Adipose tissue (tissue), 3 donors: ENCODE data around the gene ZNF18. TPM values are rescaled to one million over a fixed set of nuclear protein-coding genes. Genes with fewer than 3 reads are reported as not detected.
"Not testable (repeated sequence)": the region's sequence is repeated elsewhere in the genome, so short reads cannot be mapped to it uniquely, and the experiment has no call there.

Experiments used
- H3K27ac ChIP-seq: one replicate; pipeline ENCODE4 v1.5.1; 2013; ENCODE audit warnings: low read depth, low read length
- WGBS, 3 donors: extraction: QIAGEN DNeasy Blood & Tissue Kit; methylation state at CpG; one replicate each; pipeline ENCODE4 v1.1.7; 2013; 5-methylcytosine and 5-hydroxymethylcytosine counted together
- polyA plus RNA-seq, 3 donors: library from polyadenylated mRNA; stranded (reverse); fragments of 200-250 nt; gene quantifications; one replicate each; pipeline ENCODE4 v1.2.3, GENCODE V29; 2013
- donor health status: healthy with polysubstance abuse.
- donor health status: Bipolar disorder and iron deficiency.
- donor health status: healthy.

The ZNF18 gene
- polyA plus RNA-seq, 3 donors = 2.7 to 3.6 (median 3.5) TPM

DNA sequence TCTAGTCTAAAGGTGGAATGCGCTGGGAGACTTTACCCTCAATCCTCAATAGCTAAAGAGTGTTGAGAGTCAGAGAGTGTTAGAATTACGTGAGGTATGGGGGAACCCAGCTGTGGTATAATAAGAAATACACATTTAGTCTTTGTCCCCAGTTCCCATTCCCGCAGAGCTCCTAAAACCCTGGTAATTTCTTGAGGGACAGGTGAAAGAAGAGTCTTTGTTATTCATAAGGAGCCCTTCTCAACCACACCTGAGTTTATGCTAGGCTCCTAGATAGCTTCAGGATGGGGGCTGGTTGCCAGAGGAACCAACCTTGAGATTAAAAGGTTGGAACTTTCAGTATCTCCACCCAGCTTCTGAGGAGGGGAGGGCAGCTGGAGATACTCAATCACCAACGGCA lies 5.8 kb downstream of the ZNF18 start:
- H3K27ac ChIP-seq = no peak overlapping the region
- 64 to 71% (median 70%) methylated on average over 4 of the region's 4 CpGs for WGBS, 3 donors

- WGBS, 3 donors = 80 to 86% (median 84%) methylated on average over 7 of the region's 7 CpGs
- H3K27ac ChIP-seq = no peak overlapping the region
These were observed 6.8 kb downstream of the ZNF18 start for GRCh38 chr17:11990363-11990983.

GRCh38 chr17:11986942-11987329 lies 10.3 kb downstream of the ZNF18 start:
- no peak overlapping the region for H3K27ac ChIP-seq
- 33 to 64% (median 57%) methylated on average over 5 of the region's 5 CpGs for WGBS, 3 donors

- no peak overlapping the region for H3K27ac ChIP-seq
- 87 to 93% (median 89%) methylated on average over 4 of the region's 4 CpGs for WGBS, 3 donors
These were observed 10.9 kb downstream of the ZNF18 start for GRCh38 chr17:11986179-11986941.

- WGBS, 3 donors = 94% methylated on average over 4 of the region's 4 CpGs
- H3K27ac ChIP-seq = no peak overlapping the region
These were observed 15.4 kb downstream of the ZNF18 start for GRCh38 chr17:11981862-11982261.

- H3K27ac ChIP-seq = no peak overlapping the region
- WGBS, 3 donors = 67 to 95% (median 69%) methylated on average over 2 of the region's 2 CpGs
These were observed 16.5 kb downstream of the ZNF18 start for GRCh38 chr17:11980813-11981212.

GRCh38 chr17:11979795-11980194 lies 17.5 kb downstream of the ZNF18 start:
- WGBS, 3 donors = 90 to 94% (median 92%) methylated on average over 3 of the region's 3 CpGs
- H3K27ac ChIP-seq = no peak overlapping the region

- WGBS, 3 donors = 94 to 97% (median 94%) methylated on average over 18 to 19 of the region's 19 CpGs
- H3K27ac ChIP-seq = not testable (repeated sequence)
These were observed 24.5 kb downstream of the ZNF18 start for GRCh38 chr17:11972741-11973140.

DNA sequence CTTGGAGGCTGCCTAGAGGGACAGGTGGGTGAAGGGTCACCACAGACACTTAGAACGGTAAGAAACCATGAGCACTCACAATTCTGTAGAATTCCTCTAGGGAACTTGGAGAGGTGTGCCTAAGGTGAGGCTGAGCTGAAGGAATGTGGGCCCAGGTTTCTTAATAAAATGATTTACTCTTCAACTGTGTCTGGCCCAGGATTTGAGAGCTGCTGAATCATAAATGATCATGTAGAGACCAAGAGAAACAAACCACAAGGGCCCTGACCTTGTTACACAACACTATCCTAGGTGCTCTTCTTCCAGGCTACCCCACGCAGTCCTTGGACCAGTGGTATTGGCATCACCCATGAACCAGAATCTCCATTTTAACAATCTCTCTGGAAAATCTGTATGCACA lies 27.7 kb downstream of the ZNF18 start:
- H3K27ac ChIP-seq = no peak overlapping the region
- WGBS, 3 donors = 92 to 98% (median 97%) methylated on average over 2 of the region's 2 CpGs

GRCh38 chr17:11954936-11955335 lies 42.3 kb downstream of the ZNF18 start:
- H3K27ac ChIP-seq = no peak overlapping the region

DNA sequence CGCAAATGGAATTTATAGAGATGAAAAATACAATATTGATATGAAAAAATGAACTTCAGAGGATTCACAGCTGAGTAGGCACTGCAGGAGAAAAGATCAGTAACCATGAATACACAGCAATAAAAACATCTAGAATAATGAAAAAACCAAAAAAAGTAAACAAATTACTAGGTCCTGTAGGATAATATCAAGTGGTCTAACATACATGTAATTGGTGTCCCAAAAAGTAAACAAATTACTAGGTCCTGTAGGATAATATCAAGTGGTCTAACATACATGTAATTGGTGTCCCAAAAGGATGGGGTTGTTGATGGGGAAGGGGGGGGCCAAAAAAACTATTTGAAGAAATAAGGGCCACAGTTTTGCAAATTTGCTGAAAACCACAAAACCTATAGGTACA lies 43.4 kb downstream of the ZNF18 start:
- H3K27ac ChIP-seq = no peak overlapping the region
- WGBS, 3 donors = 96 to 100% (median 100%) methylated on average over 1 of the region's 1 CpG

- no peak overlapping the region for H3K27ac ChIP-seq
- WGBS, 3 donors = 98 to 100% (median 98%) methylated on average over 3 of the region's 3 CpGs
These were observed 44.7 kb downstream of the ZNF18 start for GRCh38 chr17:11952610-11953009.

DNA sequence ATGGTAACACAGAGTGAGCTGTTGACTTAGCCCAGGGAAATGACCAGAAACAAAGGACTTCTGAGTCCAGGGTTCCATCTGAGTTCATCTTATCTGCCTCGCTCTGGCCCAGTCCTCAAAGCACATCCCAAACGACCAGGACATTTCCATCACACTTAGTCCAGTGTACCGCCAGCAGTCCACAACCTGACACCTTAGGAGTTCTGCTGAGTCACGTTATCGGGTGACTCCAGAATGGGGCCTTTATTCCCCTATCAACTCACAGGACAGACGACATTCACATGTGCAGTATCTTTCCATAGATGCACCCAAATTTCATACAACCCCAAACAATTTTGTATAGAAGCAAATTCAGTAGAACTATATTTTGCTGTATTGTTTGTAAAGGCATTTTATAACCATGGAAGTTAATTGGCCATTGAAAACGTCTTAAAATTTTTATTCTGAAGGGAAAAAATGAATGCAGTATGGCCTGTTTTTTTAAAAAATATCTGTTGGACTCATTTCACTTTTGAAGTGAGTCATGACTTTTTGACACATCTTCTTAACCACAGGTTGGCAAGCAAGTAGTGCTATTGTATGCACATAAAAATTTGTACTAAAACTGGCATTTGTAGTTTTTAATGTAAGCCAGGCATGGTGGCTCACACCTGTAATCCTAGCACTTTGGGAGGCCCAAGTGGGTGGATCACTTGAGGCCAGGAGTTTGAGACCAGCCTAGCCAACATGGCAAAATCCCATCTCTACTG lies 46.3 kb downstream of the ZNF18 start:
- no peak overlapping the region for H3K27ac ChIP-seq
- 76 to 78% (median 78%) methylated on average over 7 of the region's 7 CpGs for WGBS, 3 donors

DNA sequence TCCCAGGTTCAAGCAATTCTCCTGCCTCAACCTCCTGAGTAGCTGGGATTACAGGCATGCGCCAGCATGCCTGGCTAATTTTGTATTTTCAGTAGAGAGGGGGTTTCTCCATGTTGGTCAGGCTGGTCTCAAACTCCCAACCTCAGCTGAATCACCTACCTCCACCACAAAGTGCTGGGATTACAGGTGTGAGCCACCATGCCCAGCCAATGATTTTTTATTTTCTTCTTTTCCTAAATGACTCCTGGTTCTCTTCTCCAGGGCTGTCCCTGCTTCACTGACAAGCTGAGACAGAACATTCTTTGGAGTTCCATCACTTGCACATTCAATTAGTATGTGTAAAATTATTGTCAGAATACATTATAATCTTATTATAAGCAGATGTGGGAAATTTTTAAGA lies 47.7 kb downstream of the ZNF18 start:
- H3K27ac ChIP-seq = not testable (repeated sequence)
- 98 to 100% (median 100%) methylated on average over 1 of the region's 1 CpG for WGBS, 3 donors

GRCh38 chr17:11948789-11949188 lies 48.5 kb downstream of the ZNF18 start:
- H3K27ac ChIP-seq = no peak overlapping the region

GRCh38 chr17:11944587-11944986 lies 52.7 kb downstream of the ZNF18 start:
- H3K27ac ChIP-seq = no peak overlapping the region
- 60 to 86% (median 68%) methylated on average over 3 of the region's 3 CpGs for WGBS, 3 donors

More at GRCh38 chr17:11948789-11949188, 48.5 kb downstream of the ZNF18 start:
- 27 to 50% (median 47%) methylated on average over 6 of the region's 6 CpGs for WGBS, 3 donors

DNA sequence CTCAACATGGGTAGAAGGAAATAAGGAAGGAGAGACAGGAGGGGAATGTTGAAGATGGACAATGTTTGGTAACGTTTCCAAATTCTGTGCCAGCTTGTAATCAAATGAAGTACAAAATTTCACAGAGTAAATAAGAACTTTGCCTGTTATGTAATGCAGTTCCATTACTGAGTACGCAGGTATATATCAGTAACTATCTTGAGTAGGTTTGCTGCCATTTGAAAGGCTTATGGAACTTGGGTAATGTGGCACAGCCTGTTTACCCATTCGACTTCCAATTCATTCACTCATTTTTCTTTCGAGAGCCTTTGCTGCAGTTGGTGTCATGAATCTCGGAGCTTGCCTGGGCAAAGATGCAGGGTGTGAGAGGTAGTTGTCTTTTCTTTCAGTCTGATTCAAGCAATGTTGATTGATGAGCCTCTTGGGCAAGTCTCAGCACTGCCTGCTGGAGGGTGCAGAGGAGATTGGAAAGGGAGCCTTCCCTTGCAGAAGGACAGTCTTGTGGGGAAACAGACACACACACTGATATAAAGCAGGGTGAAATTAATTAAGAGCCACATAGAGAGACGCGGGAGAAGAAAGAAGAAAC lies 53.4 kb downstream of the ZNF18 start:
- 81 to 92% (median 87%) methylated on average over 7 of the region's 7 CpGs for WGBS, 3 donors

GRCh38 chr17:11943086-11943485 lies 54.2 kb downstream of the ZNF18 start:
- H3K27ac ChIP-seq = not testable (repeated sequence)
- 93 to 97% (median 95%) methylated on average over 11 of the region's 11 CpGs for WGBS, 3 donors

More for the DNA sequence above, 53.4 kb downstream of the ZNF18 start:
- H3K27ac ChIP-seq = no peak overlapping the region

- 63 to 86% (median 76%) methylated on average over 2 of the region's 2 CpGs for WGBS, 3 donors
- no peak overlapping the region for H3K27ac ChIP-seq
These were observed 56.4 kb downstream of the ZNF18 start for GRCh38 chr17:11940904-11941303.
